Motor neuron (in vitro differentiated cells): Measurements from ENCODE around the gene SALL2. TPM values are rescaled to one million over a fixed set of nuclear protein-coding genes. Genes with fewer than 3 reads are reported as not detected.
"Not testable (repeated sequence)": the region's sequence is repeated elsewhere in the genome, so short reads cannot be mapped to it uniquely, and the experiment has no call there.

Experiments
- ATAC-seq, 8 experiments: fragments of 200-7000 bp; cut with Tn5 transposase; replicated peaks in 6 of 8; 2 replicates each; pipeline ENCODE4 v1.8.0; 2021; ENCODE audit warnings: mild to moderate bottlenecking in 8 of 8, moderate library complexity in 8 of 8
- H3K27ac ChIP-seq, 2 donors: fragments of 250-450 bp; sonication (Bioruptor Pico); 2 replicates each; pipeline ENCODE4 v1.9.0; 2021; ENCODE audit warnings: antibody characterized with exemption in 2 of 2, mild to moderate bottlenecking in 2 of 2, moderate library complexity in 1 of 2
- H3K4me1 ChIP-seq, 2 donors: fragments of 250-450 bp; sonication (Bioruptor Pico); replicated peaks in 1 of 2; 2 replicates each; pipeline ENCODE4 v1.6.1; 2021; ENCODE audit warnings: antibody characterized with exemption in 2 of 2, mild to moderate bottlenecking in 2 of 2, moderate library complexity in 1 of 2
- H3K4me3 ChIP-seq, 5 donors: fragments of 250-450 bp; sonication (Bioruptor Pico); 2 replicates each; pipeline ENCODE4 v1.9.0; 2021; ENCODE audit warnings: antibody characterized with exemption in 5 of 5, mild to moderate bottlenecking in 5 of 5, moderate library complexity in 4 of 5
- WGBS, 10 experiments: fragments of 450-650 bp; shearing (Covaris generic); methylation state at CpG; one replicate each; pipeline ENCODE4 v1.0.0; 2022; 5-methylcytosine and 5-hydroxymethylcytosine counted together
- in situ Hi-C, 9 experiments: fragments of 400-800 bp; cut with MboI; loops; one replicate each; pipeline ENCODE4 v1.15.0; 2021; ENCODE audit warnings: low sequenced_read_pairs in 9 of 9, low pct_unique_long_range_greater_than_20kb in 2 of 9; ENCODE audit not compliant: unreplicated experiment in 9 of 9
- total RNA-seq, 8 experiments: library from RNA; unstranded; fragments of 300-600 nt; gene quantifications; 2 replicates each; pipeline versions ENCODE4 v1.2.3 to v1.2.4, GENCODE V29; 2022

SALL2 gene
- 10 to 100 TPM in 7 of 8 experiments, under 1 TPM in 1; 0.66 to 92.5 (median 37.5) TPM for total RNA-seq

GRCh38 chr14:21525962-21526671 is at the start of gene SALL2:
SALL2 (minus strand) TSS chr14:21526346; CDS start chr14:21526127, 219 bp downstream.
- peak; percentile 59 to 93 (median 87) for ATAC-seq
- WGBS, 10 experiments: 0% methylated on average over 1 to 11 of the region's 43 CpGs; no CpG with 5 or more reads in 8 of the 10 experiments
- in situ Hi-C loops: no loop called here
- Histone ChIP-seq H3K4me1 (peaks cover 15 to 16% of the 10 kb centered on the region in 2 donors), H3K4me3 (peak within 1 kb of the TSS; percentile 69 to 99 (median 83)), H3K27ac (peak within 1 kb of the TSS; percentile 91 to 92)

DNA sequence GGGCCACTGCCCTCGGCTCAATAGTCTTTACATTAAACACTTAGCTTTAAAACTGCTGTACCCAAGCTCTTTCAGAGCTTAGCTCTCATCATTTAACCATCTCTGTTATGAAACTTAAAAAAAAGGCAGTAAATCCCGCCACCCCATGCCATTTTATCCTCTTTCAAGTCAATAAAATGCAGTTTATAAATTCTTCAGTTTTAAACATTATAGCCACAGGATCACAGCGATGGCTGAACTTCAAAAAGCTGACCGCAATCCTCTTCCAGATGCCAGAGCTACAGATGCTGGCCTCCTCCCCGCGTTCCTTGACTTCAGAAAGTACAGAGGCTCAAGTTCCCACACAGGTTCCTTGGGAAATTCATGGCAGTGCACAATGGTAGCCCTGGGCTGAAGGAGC is 49.5 kb upstream of the SALL2 start:
- H3K4me3 ChIP-seq: no peak overlapping the region
- WGBS, 10 experiments: 0 to 100% (median 70%) methylated on average over 1 to 5 of the region's 6 CpGs
- in situ Hi-C loops: no loop called here
- no peak for ATAC-seq
- H3K27ac ChIP-seq: no peak overlapping the region
- no peaks in the 10 kb centered on the region for H3K4me1 ChIP-seq

- in situ Hi-C loops: no loop called here
- Histone ChIP-seq H3K4me1 (no peaks in the 10 kb centered on the region), H3K4me3 (no peak overlapping the region), H3K27ac (no peak overlapping the region)
- ATAC-seq: no peak
These were observed 46.5 kb upstream of the SALL2 start for GRCh38 chr14:21572604-21573003.

GRCh38 chr14:21558703-21559170 is 32.6 kb upstream of the SALL2 start:
- Histone ChIP-seq H3K4me1 (peaks cover 2 to 7% of the 10 kb centered on the region in 2 donors), H3K4me3 (no peak overlapping the region), H3K27ac (no peak overlapping the region)
- WGBS, 10 experiments: 59 to 96% (median 80%) methylated on average over 1 to 7 of the region's 8 CpGs; no CpG with 5 or more reads in 3 of the 10 experiments
- in situ Hi-C loops: loop anchor here in 1 of 9 experiments (10.0 kb wide), 1 partner anchor 54 kb away; no protein-coding TSS in a partner anchor
- no peak for ATAC-seq

- in situ Hi-C loops: loop anchor here in 1 of 9 experiments (10.0 kb wide), 1 partner anchor 52 kb away; no protein-coding TSS in a partner anchor
- Histone ChIP-seq H3K27ac (peak overlapping the region in 1 of 2 donors; percentile 8), H3K4me3 (peak overlapping the region; percentile 24 to 35 (median 26)), H3K4me1 (peaks cover 2 to 7% of the 10 kb centered on the region in 2 donors)
- WGBS, 10 experiments: 0 to 17% (median 4%) methylated on average over 2 to 8 of the region's 11 CpGs
- peak; percentile 70 to 98 (median 92) for ATAC-seq
These were observed 31.1 kb upstream of the SALL2 start for GRCh38 chr14:21557084-21557901.

DNA sequence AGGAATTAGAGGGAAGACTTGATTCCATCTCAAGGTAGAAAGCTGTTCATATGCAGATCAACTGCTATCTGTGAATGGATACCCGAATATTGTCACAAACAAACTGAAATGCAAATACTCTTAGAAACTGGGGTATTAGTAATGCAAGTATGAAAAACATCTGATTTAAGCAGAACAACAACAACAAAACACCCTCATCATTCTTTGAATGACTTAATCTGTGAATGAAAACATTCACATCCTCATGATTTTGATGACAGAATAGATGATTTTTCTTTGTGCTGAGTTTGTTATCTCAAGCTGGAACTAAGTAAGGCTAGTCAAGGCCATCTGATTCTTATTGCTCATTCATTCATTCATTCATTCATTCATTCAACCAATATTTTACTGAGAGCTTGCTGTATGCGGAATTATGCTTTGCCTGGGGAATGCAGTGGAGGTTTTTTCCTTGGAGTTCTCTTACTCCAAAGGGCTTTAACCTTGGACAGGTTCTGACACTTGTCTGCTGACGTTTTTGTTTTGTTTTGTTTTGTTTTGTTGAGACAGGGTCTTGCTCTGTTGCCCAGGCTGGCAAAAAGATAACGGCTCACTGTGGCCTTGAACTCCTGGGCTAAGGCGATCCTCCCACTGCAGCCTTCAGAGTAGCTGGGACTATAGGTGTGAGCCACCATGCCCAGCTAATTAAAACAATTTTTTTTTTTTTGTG is 30.4 kb upstream of the SALL2 start:
- H3K4me3 ChIP-seq: no peak overlapping the region
- H3K27ac ChIP-seq: no peak overlapping the region
- ATAC-seq: peak in 1 of 8 experiments; percentile 7
- whole genome bisulfite sequencing, 10 experiments: 8 to 76% (median 50%) methylated on average over 1 to 4 of the region's 5 CpGs; no CpG with 5 or more reads in 1 of the 10 experiments
- H3K4me1 ChIP-seq: peaks cover 2 to 7% of the 10 kb centered on the region in 2 donors
- in situ Hi-C loops: loop anchor here in 1 of 9 experiments (10.0 kb wide), 1 partner anchor 52 kb away; no protein-coding TSS in a partner anchor

GRCh38 chr14:21553266-21553665 is 27.1 kb upstream of the SALL2 start:
- ATAC-seq: no peak
- peaks cover 2 to 7% of the 10 kb centered on the region in 2 donors for H3K4me1 ChIP-seq
- no peak overlapping the region for H3K4me3 ChIP-seq
- WGBS, 10 experiments: 38 to 100% (median 72%) methylated on average over 1 to 3 of the region's 3 CpGs; no CpG with 5 or more reads in 2 of the 10 experiments
- no peak overlapping the region for H3K27ac ChIP-seq
- in situ Hi-C loops: loop anchor here in 1 of 9 experiments (10.0 kb wide), 1 partner anchor 48 kb away; no protein-coding TSS in a partner anchor

DNA sequence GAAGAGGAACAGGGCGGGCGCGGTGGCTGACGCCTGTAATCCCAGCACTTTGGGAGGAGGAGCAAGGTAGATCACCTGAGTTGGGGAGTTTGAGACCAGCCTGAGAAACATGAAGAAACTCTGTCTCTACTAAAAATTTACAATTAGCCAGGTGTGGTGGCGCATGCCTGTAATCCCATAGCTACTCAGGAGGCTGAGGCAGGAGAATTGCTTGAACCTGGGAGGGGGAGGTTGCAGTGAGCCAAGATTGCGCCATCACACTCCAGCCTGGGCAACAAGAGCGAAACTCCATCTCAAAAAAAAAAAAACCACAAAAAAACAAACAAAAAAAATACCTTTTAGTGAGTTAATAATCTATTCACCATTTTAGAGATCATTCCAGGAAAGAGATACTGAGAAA is 18.4 kb upstream of the SALL2 start:
- H3K4me1 ChIP-seq: peaks cover 17 to 18% of the 10 kb centered on the region in 2 donors
- 0 to 100% (median 95%) methylated on average over 1 to 7 of the region's 7 CpGs; no CpG with 5 or more reads in 2 of the 10 experiments for WGBS, 10 experiments
- H3K27ac ChIP-seq, ATAC-seq, in situ Hi-C loops, H3K4me3 ChIP-seq: not testable (repeated sequence)

DNA sequence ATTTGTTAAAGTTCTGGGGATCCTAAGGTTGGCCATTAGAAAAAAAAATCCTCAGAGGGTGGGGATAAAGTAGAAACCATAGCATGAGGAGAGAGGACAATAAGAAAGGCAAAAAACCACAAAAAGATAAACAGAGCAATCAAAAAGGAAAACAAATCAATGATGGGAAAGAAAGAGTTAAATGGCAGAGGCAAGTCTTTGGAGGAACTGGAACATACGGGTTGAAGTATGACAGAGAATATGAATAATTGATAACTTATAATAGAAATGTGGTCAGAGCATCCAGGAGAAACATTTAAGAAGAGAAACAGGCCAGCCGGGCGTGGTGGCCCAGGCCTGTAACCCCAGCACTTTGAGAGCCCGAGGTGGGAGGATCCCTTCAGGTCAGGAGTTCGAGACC is 17.8 kb upstream of the SALL2 start:
- Histone ChIP-seq H3K27ac (peak overlapping the region in 1 of 2 donors; percentile 34), H3K4me3 (no peak overlapping the region), H3K4me1 (peaks cover 24 to 25% of the 10 kb centered on the region in 2 donors)
- 0 to 69% (median 42%) methylated on average over 1 to 5 of the region's 5 CpGs for whole genome bisulfite sequencing, 10 experiments
- in situ Hi-C loops: no loop called here
- ATAC-seq: peak in 3 of 8 experiments; percentile 45 to 53 (median 47)

DNA sequence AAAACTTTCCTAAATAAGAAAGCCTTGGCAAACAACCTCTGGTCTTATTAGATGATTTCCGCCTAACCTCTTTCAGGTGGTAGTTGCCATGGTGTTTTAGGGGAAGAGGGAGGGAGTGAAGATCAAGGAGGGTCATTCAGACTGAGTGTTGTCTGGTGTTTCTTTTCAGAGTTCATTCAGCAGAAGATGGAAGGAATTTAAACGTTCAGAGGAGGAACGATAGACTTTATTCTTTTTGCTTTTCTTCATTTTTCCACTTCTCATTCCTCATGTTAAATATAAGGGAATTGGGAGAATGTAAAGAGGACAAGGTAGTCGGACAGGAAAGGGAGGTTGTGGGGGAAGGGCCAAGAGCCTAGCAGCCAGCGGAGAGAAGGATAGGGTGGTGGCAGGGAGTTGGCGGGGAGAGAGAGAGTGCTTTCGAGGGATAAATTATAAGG is 17.4 kb upstream of the SALL2 start:
- peak in 5 of 8 experiments; percentile 50 to 65 (median 53) for ATAC-seq
- Histone ChIP-seq H3K4me3 (no peak overlapping the region), H3K4me1 (peaks cover 28 to 29% of the 10 kb centered on the region in 2 donors), H3K27ac (peak overlapping the region in 1 of 2 donors; percentile 34)
- WGBS, 10 experiments: 0 to 37% (median 14%) methylated on average over 1 to 7 of the region's 7 CpGs
- in situ Hi-C loops: no loop called here

- Histone ChIP-seq H3K4me3 (no peak overlapping the region), H3K4me1 (peaks cover 33 to 34% of the 10 kb centered on the region in 2 donors), H3K27ac (no peak overlapping the region)
- no peak for ATAC-seq
- WGBS, 10 experiments: 70 to 100% (median 82%) methylated on average over 1 to 9 of the region's 9 CpGs; no CpG with 5 or more reads in 1 of the 10 experiments
- in situ Hi-C loops: no loop called here
These were observed 15.4 kb upstream of the SALL2 start for GRCh38 chr14:21541413-21542074.
